IMR-90 (cell line): ENCODE data around the gene RELN. TPM values are rescaled to one million over a fixed set of nuclear protein-coding genes. Genes with fewer than 3 reads are reported as not detected.
A peak's percentile ranks its signal among the peaks of the same experiment; 100 is the strongest.

Experiments used
- ATAC-seq: fragments of 200-7000 bp; cut with Tn5 transposase; 2 replicates; pipeline ENCODE4 v1.9.1; 2020; ENCODE audit warnings: low read depth, mild to moderate bottlenecking, moderate library complexity
- BruUV-seq: library from RNA; stranded (reverse); fragments of 400-500 nt; replicated peaks from 2 replicates; lab custom pipeline; 2021; lab: Mats Ljungman, UMichigan
- CTCF ChIA-PET: fragments of 300-600 bp; formaldehyde crosslinking; extraction: SDS; loops from one replicate; lab custom pipeline; 2021; ENCODE audit warnings: antibody characterized with exemption; lab: Yijun Ruan, JAX
- POLR2A ChIA-PET: fragments of 300-600 bp; sonication (Branson Sonifier 250); formaldehyde crosslinking; loops from one replicate; lab custom pipeline; 2022; ENCODE audit warnings: antibody characterized with exemption; ENCODE audit not compliant: unreplicated experiment; lab: Charles Lee
- DNase-seq: peaks from one replicate; pipeline ENCODE4 v3.0.0; 2013
- H2AFZ ChIP-seq: replicated peaks from 2 replicates; pipeline ENCODE3; 2013; ENCODE audit warnings: low read length, mild to moderate bottlenecking; ENCODE audit not compliant: poor library complexity
- H2AK5ac ChIP-seq: 2 replicates; pipeline ENCODE4 v1.6.1; 2013; ENCODE audit warnings: low read depth, low read length, inconsistent platforms
- H2AK9ac ChIP-seq: replicated peaks from 2 replicates; pipeline ENCODE3; 2013; ENCODE audit warnings: mild to moderate bottlenecking, low read depth, low read length, moderate library complexity; ENCODE audit not compliant: poor library complexity
- H2BK120ac ChIP-seq: 2 replicates; pipeline ENCODE4 v1.6.1; 2013; ENCODE audit warnings: low read depth, low read length, inconsistent platforms
- H2BK15ac ChIP-seq: 3 replicates; pipeline ENCODE4 v1.6.1; 2013; ENCODE audit warnings: low read depth, low read length, inconsistent platforms
- H2BK20ac ChIP-seq: 2 replicates; pipeline ENCODE4 v1.6.1; 2013; ENCODE audit warnings: low read depth, mild to moderate bottlenecking, inconsistent platforms, low read length, moderate library complexity
- H2BK5ac ChIP-seq: 2 replicates; pipeline ENCODE4 v1.6.1; 2013; ENCODE audit warnings: mild to moderate bottlenecking, low read depth, low read length, inconsistent platforms; ENCODE audit not compliant: poor library complexity, severe bottlenecking
- H3K14ac ChIP-seq: replicated peaks from 2 replicates; pipeline ENCODE4 v1.6.1; 2013; ENCODE audit warnings: low read depth, low read length, inconsistent platforms
- H3K18ac ChIP-seq: 2 replicates; pipeline ENCODE4 v1.6.1; 2013; ENCODE audit warnings: low read depth, low read length, control low read depth
- H3K23ac ChIP-seq: 2 replicates; pipeline ENCODE4 v1.6.1; 2013; ENCODE audit warnings: low read depth, low read length, inconsistent platforms
- H3K27ac ChIP-seq: 2 replicates; pipeline ENCODE4 v1.5.1; 2013; ENCODE audit warnings: mild to moderate bottlenecking, control low read depth, low read length; ENCODE audit not compliant: insufficient read depth
- H3K27me3 ChIP-seq: 2 replicates; pipeline ENCODE4 v1.6.1; 2013; ENCODE audit warnings: low read length; ENCODE audit not compliant: control insufficient read depth, insufficient read depth
- H3K36me3 ChIP-seq: 2 replicates; pipeline ENCODE4 v1.6.1; 2013; ENCODE audit warnings: low read length, mixed read lengths; ENCODE audit not compliant: control insufficient read depth, insufficient read depth
- H3K4ac ChIP-seq: 2 replicates; pipeline ENCODE4 v1.6.1; 2013; ENCODE audit warnings: low read depth, low read length, inconsistent platforms
- H3K4me1 ChIP-seq: 2 replicates; pipeline ENCODE4 v1.6.1; 2013; ENCODE audit warnings: low read length, mixed read lengths; ENCODE audit not compliant: control insufficient read depth, insufficient read depth
- H3K4me2 ChIP-seq: 2 replicates; pipeline ENCODE4 v1.6.1; 2013; ENCODE audit warnings: low read depth, mild to moderate bottlenecking, control low read depth, low read length, moderate library complexity
- H3K4me3 ChIP-seq: 2 replicates; pipeline ENCODE4 v1.5.1; 2013; ENCODE audit warnings: low read depth, mild to moderate bottlenecking, control low read depth, low read length, moderate library complexity; ENCODE audit not compliant: insufficient read depth
- H3K56ac ChIP-seq: 2 replicates; pipeline ENCODE4 v1.6.1; 2013; ENCODE audit warnings: low read length, inconsistent platforms; ENCODE audit not compliant: insufficient read depth; ENCODE audit errors: extremely low read depth
- H3K79me1 ChIP-seq, 2 experiments: 2 replicates each; pipeline ENCODE4 v1.6.1; 2013; ENCODE audit warnings: low read length in 2 of 2, inconsistent platforms in 1 of 2, low read depth in 1 of 2
- H3K9ac ChIP-seq: 2 replicates; pipeline ENCODE4 v1.6.1; 2013; ENCODE audit warnings: low read depth, low read length, control low read depth
- H3K9me1 ChIP-seq: 2 replicates; pipeline ENCODE4 v1.6.1; 2013; ENCODE audit warnings: low read length, inconsistent platforms; ENCODE audit not compliant: insufficient read depth
- H3K9me3 ChIP-seq: 2 replicates; pipeline ENCODE4 v1.6.1; 2013; ENCODE audit warnings: low read length; ENCODE audit not compliant: control insufficient read depth, insufficient read depth
- H4K20me1 ChIP-seq: 2 replicates; pipeline ENCODE4 v1.6.1; 2013; ENCODE audit warnings: low read length, inconsistent platforms; ENCODE audit not compliant: insufficient read depth
- H4K5ac ChIP-seq: 2 replicates; pipeline ENCODE4 v1.6.1; 2013; ENCODE audit warnings: mild to moderate bottlenecking, low read depth, low read length, control low read depth
- H4K8ac ChIP-seq, 2 experiments: 2 replicates each; pipeline ENCODE4 v1.6.1; 2013; ENCODE audit warnings: low read depth in 2 of 2, low read length in 2 of 2, control low read depth in 1 of 2, inconsistent platforms in 1 of 2
- H4K91ac ChIP-seq: 2 replicates; pipeline ENCODE4 v1.6.1; 2013; ENCODE audit warnings: low read depth, low read length, inconsistent platforms; ENCODE audit not compliant: insufficient read depth
- BHLHE40 ChIP-seq: fragments of 150-350 bp; IDR thresholded peaks from 2 replicates; pipeline ENCODE4 v1.6.1; 2016; ENCODE audit warnings: mild to moderate bottlenecking, low read depth, low read length
- ELK1 ChIP-seq: fragments of 150-350 bp; IDR thresholded peaks from 2 replicates; pipeline ENCODE4 v1.6.1; 2016; ENCODE audit warnings: low read depth, mild to moderate bottlenecking, low read length, moderate library complexity, borderline replicate concordance
- MAFK ChIP-seq: IDR thresholded peaks from 2 replicates; pipeline ENCODE4 v1.6.1; 2012; ENCODE audit warnings: low read depth, low read length, improper control_type of control experiment
- MXI1 ChIP-seq: IDR thresholded peaks from 2 replicates; pipeline ENCODE4 v1.6.1; 2012; ENCODE audit warnings: low read depth, mild to moderate bottlenecking, low read length, moderate library complexity, borderline replicate concordance
- NFE2L2 ChIP-seq: fragments of 150-350 bp; IDR thresholded peaks from 2 replicates; pipeline ENCODE4 v1.6.1; 2016; ENCODE audit warnings: low read depth, mild to moderate bottlenecking, low read length
- POLR2A ChIP-seq: IDR thresholded peaks from 2 replicates; pipeline ENCODE4 v1.6.1; 2012; ENCODE audit warnings: mild to moderate bottlenecking, low read depth, low read length
- RCOR1 ChIP-seq: IDR thresholded peaks from 2 replicates; pipeline ENCODE4 v1.6.1; 2012; ENCODE audit warnings: mild to moderate bottlenecking, low read length, improper control_type of control experiment; ENCODE audit not compliant: insufficient replicate concordance
- RFX5 ChIP-seq: IDR thresholded peaks from 2 replicates; pipeline ENCODE4 v1.8.0; 2012; ENCODE audit warnings: low read depth, mild to moderate bottlenecking, low read length, moderate library complexity
- SMC3 ChIP-seq: fragments of 150-350 bp; IDR thresholded peaks from 2 replicates; pipeline ENCODE4 v1.6.1; 2016; ENCODE audit warnings: low read depth, mild to moderate bottlenecking, antibody characterized with exemption, low read length, moderate library complexity
- WGBS, 2 experiments: methylation state at CpG; one replicate each; pipeline versions ENCODE4 v1.1.5 to v1.1.7; 2013; ENCODE audit warnings: missing lambda C conversion rate in 2 of 2; ENCODE audit not compliant: insufficient read length in 1 of 2; ENCODE audit errors: extremely low coverage in 2 of 2; 5-methylcytosine and 5-hydroxymethylcytosine counted together
- dilution Hi-C: fragments of 300-500 bp; cut with HindIII; formaldehyde crosslinking; loops from one replicate; pipeline ENCODE4 v1.14.3; 2018; ENCODE audit warnings: low sequenced_read_pairs; ENCODE audit not compliant: unreplicated experiment
- in situ Hi-C: fragments of 300-500 bp; cut with MboI; formaldehyde crosslinking; loops from 3 replicates; pipeline ENCODE4 v1.14.3; 2019; ENCODE audit warnings: low sequenced_read_pairs, inconsistent platforms, mixed read lengths
- intact Hi-C: fragments of 100-400 bp; cut with micrococcal nuclease; formaldehyde crosslinking; loops from 2 replicates; pipeline ENCODE4 v1.10.0; 2022
- polyA plus RNA-seq, 3 experiments: library from polyadenylated mRNA; depleted of rRNA; stranded (reverse); fragments of >200 nt; gene quantifications; 2 replicates each; pipeline ENCODE4 v1.2.3, GENCODE V29; 2012; ENCODE audit warnings: low replicate concordance in 1 of 3
- total RNA-seq: library from RNA; depleted of rRNA; stranded (reverse); fragments of >200 nt; gene quantifications from 2 replicates; pipeline ENCODE4 v1.2.3, GENCODE V29; 2012

The RELN gene
- total and polyA plus RNA-seq, 2 of the 4 experiments (the other 2 are of a cell fraction): 14.7 to 23.7 TPM

DNA sequence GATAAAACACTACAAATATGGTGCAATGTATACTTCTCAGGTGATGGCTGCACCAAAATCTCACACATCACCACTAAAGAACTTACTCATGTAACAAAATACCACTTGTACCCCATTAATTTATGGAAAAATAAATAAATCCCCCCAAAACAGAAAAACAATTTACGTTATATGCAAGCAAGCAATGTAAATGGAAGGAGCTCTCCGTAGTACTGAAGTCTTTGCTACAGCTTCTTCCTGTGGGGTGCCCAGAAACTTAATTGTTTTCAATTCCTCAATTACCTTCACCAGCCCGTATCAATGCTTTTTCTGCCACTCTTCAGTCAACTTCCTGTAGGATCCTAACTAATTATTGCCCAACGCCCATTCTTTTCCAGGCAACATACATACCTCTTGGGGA, 138.1 kb downstream of the RELN start:
- no peak for TF ChIP-seq NFE2L2
- TF ChIP-seq MXI1: no peak
- no peak for TF ChIP-seq RFX5
- no peak for TF ChIP-seq BHLHE40
- TF ChIP-seq SMC3: no peak
- no peak for TF ChIP-seq MAFK
- TF ChIP-seq RCOR1: no peak
- no peak for TF ChIP-seq ELK1
- TF ChIP-seq POLR2A: no peak
- Histone ChIP-seq H2BK5ac (no peak overlapping the region), H2BK120ac (no peak overlapping the region), H3K79me1 (no peaks in the 10 kb centered on the region), H3K27ac (no peak overlapping the region), H4K8ac (no peak overlapping the region), H3K18ac (no peak overlapping the region), H3K56ac (no peak overlapping the region), H3K23ac (no peak overlapping the region), H2AFZ (no peak overlapping the region), H3K9me3 (no peaks in the 10 kb centered on the region), H3K36me3 (no peaks in the 10 kb centered on the region), H2AK9ac (no peak overlapping the region), H3K9ac (no peak overlapping the region), H4K5ac (no peak overlapping the region), H3K4me3 (no peak overlapping the region), H4K91ac (no peak overlapping the region), H3K9me1 (no peaks in the 10 kb centered on the region), H3K27me3 (no peaks in the 10 kb centered on the region), H4K20me1 (no peaks in the 10 kb centered on the region), H3K4me1 (no peaks in the 10 kb centered on the region), H2AK5ac (no peak overlapping the region), H3K4ac (no peak overlapping the region), H3K4me2 (no peak overlapping the region), H3K14ac (no peak overlapping the region), H2BK15ac (no peak overlapping the region), H2BK20ac (no peak overlapping the region)
- in situ Hi-C loops (no loop called here), intact Hi-C loops (no loop called here), dilution Hi-C loops (no loop called here)
- 58% methylated on average over 4 of the region's 4 CpGs; no CpG with 5 or more reads in 1 of the 2 experiments for WGBS, 2 experiments
- DNase-seq (peak; percentile 53), ATAC-seq (0 out of 2 replicates have a peak, but pooled peaks have one; percentile 42)
- ChIA-PET CTCF (no interaction called here), POLR2A (no interaction called here)
- no TSS peak for BruUV-seq
